Activated T-helper 1 cell treated with Interleukin-2 at 50 U/mL for 16 hours (primary cell): ENCODE measurements around the gene CCBE1.

ENCODE experiments used
- DNase-seq: peaks from one replicate; pipeline ENCODE4 v3.0.0-alpha.2; 2020; ENCODE audit warnings: low read depth

Gene CCBE1

GRCh38 chr18:59454909-59455727 is 242.1 kb downstream of the CCBE1 start:
- no peak for DNase-seq

GRCh38 chr18:59453468-59453961 is 243.7 kb downstream of the CCBE1 start:
- no peak for DNase-seq

GRCh38 chr18:59451963-59452362 is 245.3 kb downstream of the CCBE1 start:
- no peak for DNase-seq

GRCh38 chr18:59451073-59451472 is 246.2 kb downstream of the CCBE1 start:
- no peak for DNase-seq

GRCh38 chr18:59448546-59448945 is 248.7 kb downstream of the CCBE1 start:
- no peak for DNase-seq

- no peak for DNase-seq
These were observed 251.2 kb downstream of the CCBE1 start for GRCh38 chr18:59446012-59446411.

GRCh38 chr18:59437851-59438569 is 259.2 kb downstream of the CCBE1 start:
- DNase-seq: no peak

GRCh38 chr18:59432803-59433597 is 264.2 kb downstream of the CCBE1 start:
- DNase-seq: no peak

- no peak for DNase-seq
These were observed 266.1 kb downstream of the CCBE1 start for GRCh38 chr18:59431131-59431530.

- no peak for DNase-seq
These were observed 267.6 kb downstream of the CCBE1 start for GRCh38 chr18:59429608-59430007.

GRCh38 chr18:59428018-59428417 is 269.2 kb downstream of the CCBE1 start:
- no peak for DNase-seq

- DNase-seq: no peak
These were observed 270.4 kb downstream of the CCBE1 start for GRCh38 chr18:59426855-59427254.

GRCh38 chr18:59423259-59423658 is 274.0 kb downstream of the CCBE1 start:
- no peak for DNase-seq

- no peak for DNase-seq
These were observed 277.0 kb downstream of the CCBE1 start for GRCh38 chr18:59420244-59420643.

- DNase-seq: no peak
These were observed 277.8 kb downstream of the CCBE1 start for GRCh38 chr18:59419386-59419785.

GRCh38 chr18:59416818-59417217 is 280.4 kb downstream of the CCBE1 start:
- DNase-seq: no peak

GRCh38 chr18:59414111-59414653 is 283.0 kb downstream of the CCBE1 start:
- no peak for DNase-seq

- DNase-seq: peak; percentile 38
These were observed 294.7 kb downstream of the CCBE1 start for GRCh38 chr18:59402432-59403090.

- no peak for DNase-seq
These were observed 296.8 kb downstream of the CCBE1 start for GRCh38 chr18:59400407-59400806.

- no peak for DNase-seq
These were observed 301.7 kb downstream of the CCBE1 start for GRCh38 chr18:59395226-59396175.
